ENCODE measurements around the gene PCNX1. TPM values are rescaled to one million over a fixed set of nuclear protein-coding genes. Genes with fewer than 3 reads are reported as not detected.

PCNX1 gene
- total RNA-seq, 4 donors from 2014 or later = 9.1 to 41.8 (median 18.9) TPM

DNA sequence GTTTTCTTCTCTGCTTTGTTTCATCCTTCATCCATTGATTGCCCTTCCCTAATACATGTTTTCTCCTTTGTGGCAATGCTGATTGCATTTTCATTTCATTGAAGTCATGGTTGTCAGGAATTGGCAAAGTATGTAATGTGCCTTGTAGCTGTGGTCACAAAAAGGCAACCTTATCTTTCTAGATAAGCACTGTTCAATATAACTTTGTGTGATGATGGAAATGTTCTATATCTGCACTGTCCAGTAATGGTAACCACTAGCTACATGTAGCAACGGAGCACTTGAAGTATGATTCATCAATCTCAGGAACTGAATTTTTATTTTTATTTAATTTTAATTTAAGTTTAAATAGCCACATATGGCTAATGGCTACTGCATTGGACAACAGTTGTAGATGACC is 79.8 kb downstream of the PCNX1 start:
- no peak for DNase-seq
- no peak overlapping the region for H3K27ac ChIP-seq
- peaks cover 0 to 7% (median 0%) of the 10 kb centered on the region in 3 donors for H3K36me3 ChIP-seq
- no peaks in the 10 kb centered on the region for H3K9me3 ChIP-seq
- intact Hi-C loops (cut with DNase I) = no loop called here
- TF ChIP-seq, protein P1, sequence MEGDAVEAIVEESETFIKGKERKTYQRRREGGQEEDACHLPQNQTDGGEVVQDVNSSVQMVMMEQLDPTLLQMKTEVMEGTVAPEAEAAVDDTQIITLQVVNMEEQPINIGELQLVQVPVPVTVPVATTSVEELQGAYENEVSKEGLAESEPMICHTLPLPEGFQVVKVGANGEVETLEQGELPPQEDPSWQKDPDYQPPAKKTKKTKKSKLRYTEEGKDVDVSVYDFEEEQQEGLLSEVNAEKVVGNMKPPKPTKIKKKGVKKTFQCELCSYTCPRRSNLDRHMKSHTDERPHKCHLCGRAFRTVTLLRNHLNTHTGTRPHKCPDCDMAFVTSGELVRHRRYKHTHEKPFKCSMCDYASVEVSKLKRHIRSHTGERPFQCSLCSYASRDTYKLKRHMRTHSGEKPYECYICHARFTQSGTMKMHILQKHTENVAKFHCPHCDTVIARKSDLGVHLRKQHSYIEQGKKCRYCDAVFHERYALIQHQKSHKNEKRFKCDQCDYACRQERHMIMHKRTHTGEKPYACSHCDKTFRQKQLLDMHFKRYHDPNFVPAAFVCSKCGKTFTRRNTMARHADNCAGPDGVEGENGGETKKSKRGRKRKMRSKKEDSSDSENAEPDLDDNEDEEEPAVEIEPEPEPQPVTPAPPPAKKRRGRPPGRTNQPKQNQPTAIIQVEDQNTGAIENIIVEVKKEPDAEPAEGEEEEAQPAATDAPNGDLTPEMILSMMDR (IDR thresholded peaks at IDR 0.05) = no peak
- no peak for TF ChIP-seq POLR2A (IDR thresholded peaks at IDR 0.05)
- H3K4me3 ChIP-seq = no peak overlapping the region
- WGBS, 2 donors = 72 to 89% methylated on average over 1 of the region's 1 CpG
- no peaks in the 10 kb centered on the region for H3K4me1 ChIP-seq
- H3K27me3 ChIP-seq = no peaks in the 10 kb centered on the region

DNA sequence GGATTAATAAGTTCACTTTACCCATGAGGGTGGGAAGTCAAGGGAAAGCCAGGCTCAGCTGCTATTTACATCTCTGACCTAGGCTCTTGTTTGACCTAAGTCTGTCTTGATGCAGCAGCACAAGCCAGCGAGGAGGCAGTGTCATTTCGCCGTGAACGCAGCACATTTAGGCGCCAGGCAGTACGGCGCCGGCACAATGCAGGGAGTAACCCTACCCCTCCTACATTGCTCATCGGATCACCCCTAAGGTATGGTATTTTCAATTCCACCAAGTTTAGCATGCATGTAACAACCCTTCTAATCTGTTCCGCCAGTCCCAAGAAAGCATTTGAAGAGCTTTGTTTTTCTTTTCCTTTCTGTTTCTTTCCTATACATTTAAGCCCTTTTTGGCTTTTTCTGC is 81.2 kb downstream of the PCNX1 start:
- Histone ChIP-seq H3K36me3 (peaks cover 0 to 7% (median 0%) of the 10 kb centered on the region in 3 donors), H3K27ac (no peak overlapping the region), H3K4me1 (no peaks in the 10 kb centered on the region), H3K27me3 (no peaks in the 10 kb centered on the region), H3K4me3 (no peak overlapping the region), H3K9me3 (no peaks in the 10 kb centered on the region)
- TF ChIP-seq, protein P1 (IDR thresholded peaks at IDR 0.05) = no peak
- TF ChIP-seq POLR2A (IDR thresholded peaks at IDR 0.05) = no peak
- intact Hi-C loops (cut with DNase I) = no loop called here
- DNase-seq = no peak
- WGBS, 2 donors = 77 to 97% methylated on average over 10 of the region's 10 CpGs

DNA sequence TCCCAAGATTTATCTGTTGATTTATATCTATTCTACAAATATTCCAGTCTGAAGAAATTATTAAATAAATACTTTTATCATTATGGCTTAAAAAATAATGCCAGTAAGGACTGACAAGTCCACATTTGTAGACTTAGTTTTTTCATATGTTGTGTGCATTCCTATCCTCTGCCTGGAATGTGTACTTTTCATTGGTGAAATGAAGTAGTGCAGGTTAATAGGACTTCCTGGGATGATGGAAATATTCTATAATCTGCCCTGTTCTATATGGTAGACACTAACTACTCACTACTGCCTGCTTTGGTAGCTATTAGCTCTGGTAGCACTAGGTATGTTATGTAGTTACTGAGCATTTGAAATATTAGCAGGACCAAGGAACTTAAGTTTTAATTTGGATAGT is 86.7 kb downstream of the PCNX1 start:
- no peaks in the 10 kb centered on the region for H3K9me3 ChIP-seq
- H3K4me3 ChIP-seq = no peak overlapping the region
- H3K27ac ChIP-seq = no peak overlapping the region
- peaks cover 0 to 6% (median 0%) of the 10 kb centered on the region in 3 donors for H3K4me1 ChIP-seq
- TF ChIP-seq, protein P1 (IDR thresholded peaks at IDR 0.05) = no peak
- TF ChIP-seq POLR2A (IDR thresholded peaks at IDR 0.05) = no peak
- peaks cover 0 to 6% (median 0%) of the 10 kb centered on the region in 3 donors for H3K36me3 ChIP-seq
- intact Hi-C loops (cut with DNase I) = no loop called here
- H3K27me3 ChIP-seq = no peaks in the 10 kb centered on the region
- no peak for DNase-seq

DNA sequence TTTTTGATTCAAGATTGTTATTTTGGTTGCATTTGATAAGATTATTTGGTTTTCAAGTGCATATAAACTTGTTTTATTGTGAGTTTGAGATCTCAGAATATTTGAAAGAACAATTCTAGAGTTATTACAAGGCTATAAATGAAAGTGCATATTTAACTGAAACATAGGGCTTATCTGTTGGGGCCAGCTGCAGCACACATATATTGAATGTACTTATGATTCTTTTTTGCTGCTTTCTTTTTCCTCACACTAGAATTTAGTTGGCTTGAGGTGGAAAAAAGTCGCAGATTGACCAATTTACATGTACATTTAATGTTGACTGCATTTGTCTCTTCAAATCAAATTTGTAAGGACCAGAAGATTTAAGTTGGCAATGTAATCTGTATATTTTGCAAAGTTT is 88.0 kb downstream of the PCNX1 start:
- H3K4me1 ChIP-seq = peaks cover 0 to 6% (median 0%) of the 10 kb centered on the region in 3 donors
- no peak overlapping the region for H3K27ac ChIP-seq
- intact Hi-C loops (cut with DNase I) = no loop called here
- no peaks in the 10 kb centered on the region for H3K27me3 ChIP-seq
- DNase-seq = no peak
- TF ChIP-seq POLR2A (IDR thresholded peaks at IDR 0.05) = no peak
- TF ChIP-seq, protein P1 (IDR thresholded peaks at IDR 0.05) = no peak
- no peaks in the 10 kb centered on the region for H3K9me3 ChIP-seq
- peaks cover 0 to 6% (median 0%) of the 10 kb centered on the region in 3 donors for H3K36me3 ChIP-seq
- 94 to 100% methylated on average over 1 of the region's 1 CpG for WGBS, 2 donors
- H3K4me3 ChIP-seq = no peak overlapping the region

DNA sequence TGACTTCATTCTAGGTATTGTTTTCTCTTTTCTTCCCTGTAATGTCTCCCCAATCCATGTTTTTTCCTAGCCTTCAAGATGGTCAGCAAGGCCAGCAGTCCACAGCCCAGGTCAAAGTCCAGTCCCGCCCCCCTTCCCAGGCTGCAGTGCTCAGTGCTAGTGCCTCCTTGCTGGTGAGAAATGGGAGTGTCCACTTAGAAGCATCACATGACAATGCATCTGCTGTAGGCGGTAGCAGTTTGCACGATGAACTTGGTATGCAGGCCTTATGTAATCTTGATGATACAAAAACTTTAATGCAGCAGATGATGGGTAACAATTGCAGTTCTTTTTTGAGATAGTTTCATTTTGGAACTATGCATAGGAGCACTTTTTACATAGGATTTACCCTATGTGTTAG is 88.4 kb downstream of the PCNX1 start:
- DNase-seq = no peak
- no peaks in the 10 kb centered on the region for H3K9me3 ChIP-seq
- no peak overlapping the region for H3K4me3 ChIP-seq
- H3K4me1 ChIP-seq = peaks cover 0 to 6% (median 0%) of the 10 kb centered on the region in 3 donors
- intact Hi-C loops (cut with DNase I) = no loop called here
- WGBS, 2 donors = 86 to 87% methylated on average over 3 of the region's 3 CpGs
- H3K36me3 ChIP-seq = peaks cover 0 to 6% (median 0%) of the 10 kb centered on the region in 3 donors
- H3K27ac ChIP-seq = no peak overlapping the region
- TF ChIP-seq, protein P1 (IDR thresholded peaks at IDR 0.05) = no peak
- no peak for TF ChIP-seq POLR2A (IDR thresholded peaks at IDR 0.05)
- H3K27me3 ChIP-seq = no peaks in the 10 kb centered on the region

Data from esophagus squamous epithelium (tissue), 5 donors.